ENCODE results near the gene MRPS27.

Gene MRPS27

DNA sequence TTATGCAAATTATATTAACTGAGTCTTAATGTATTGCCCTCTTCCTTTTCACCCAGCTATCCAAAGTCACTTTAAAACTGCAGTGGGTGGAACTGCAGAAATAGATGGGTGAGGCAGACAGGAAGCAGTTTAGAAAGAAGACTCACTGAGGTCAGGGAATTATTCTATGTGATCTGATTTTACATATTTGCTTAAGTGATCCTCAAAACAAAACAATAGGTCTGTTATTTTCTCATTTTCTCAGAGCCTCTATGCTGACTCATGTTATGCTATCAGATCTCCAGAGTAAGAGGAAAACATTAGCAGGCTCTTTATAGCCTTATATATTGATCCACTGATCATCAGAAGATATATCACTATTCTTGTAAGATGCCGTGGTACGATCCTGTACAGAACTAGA lies 63.5 kb downstream of the MRPS27 start:
- DNase-seq (ENCODE audit: low read depth in 2 of 2) = no peak

DNA sequence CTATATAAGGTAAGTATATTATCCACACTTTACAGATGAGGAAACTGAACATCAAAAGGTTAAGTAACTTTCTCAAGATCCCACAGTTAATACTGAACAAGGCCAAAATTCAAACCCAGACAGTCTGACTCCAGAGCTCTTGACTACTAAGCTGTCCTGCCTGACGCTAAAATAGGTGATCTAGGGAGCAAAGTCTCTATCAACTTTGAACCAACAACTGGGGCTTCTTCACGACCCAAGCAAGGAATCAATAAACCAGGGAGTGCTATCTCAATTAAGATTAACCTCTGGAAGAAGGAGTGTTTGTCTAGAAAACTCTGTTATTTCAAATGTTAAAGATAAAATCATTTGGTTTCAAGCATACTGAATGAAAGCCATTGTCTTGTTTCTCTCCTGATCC lies 64.4 kb downstream of the MRPS27 start:
- DNase-seq (ENCODE audit: low read depth in 2 of 2) = no peak

GRCh38 chr5:72255237-72255636 lies 64.8 kb downstream of the MRPS27 start:
- DNase-seq (ENCODE audit: low read depth in 2 of 2) = no peak

DNA sequence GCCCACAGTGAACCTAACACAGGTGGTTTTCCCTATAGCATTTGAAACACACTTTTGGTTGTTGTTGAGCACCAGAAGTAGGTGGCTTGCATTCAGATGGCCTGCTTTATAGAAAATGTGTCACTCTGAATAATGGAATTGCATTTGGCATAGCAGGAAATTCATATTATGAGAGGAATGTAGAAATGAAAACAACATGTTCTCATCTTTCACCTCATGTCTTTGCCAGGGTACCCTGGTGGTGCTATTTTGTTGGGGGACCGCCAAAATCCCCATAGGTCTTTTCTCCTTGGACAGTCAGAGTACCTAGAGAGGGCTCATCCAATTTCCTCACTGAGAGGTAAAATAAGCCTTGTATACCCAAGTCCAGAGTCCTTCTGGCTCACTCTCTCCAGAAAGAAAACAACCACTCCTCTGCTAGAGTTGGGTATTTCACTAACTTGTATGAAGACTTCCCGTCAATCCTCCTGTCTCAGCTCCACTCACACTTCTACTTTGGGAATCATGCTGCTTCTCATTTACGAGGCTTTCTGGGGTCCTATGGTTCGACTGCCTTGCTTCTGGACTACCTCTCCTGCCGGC lies 67.4 kb downstream of the MRPS27 start:
- no peak for DNase-seq (ENCODE audit: low read depth in 2 of 2)

DNA sequence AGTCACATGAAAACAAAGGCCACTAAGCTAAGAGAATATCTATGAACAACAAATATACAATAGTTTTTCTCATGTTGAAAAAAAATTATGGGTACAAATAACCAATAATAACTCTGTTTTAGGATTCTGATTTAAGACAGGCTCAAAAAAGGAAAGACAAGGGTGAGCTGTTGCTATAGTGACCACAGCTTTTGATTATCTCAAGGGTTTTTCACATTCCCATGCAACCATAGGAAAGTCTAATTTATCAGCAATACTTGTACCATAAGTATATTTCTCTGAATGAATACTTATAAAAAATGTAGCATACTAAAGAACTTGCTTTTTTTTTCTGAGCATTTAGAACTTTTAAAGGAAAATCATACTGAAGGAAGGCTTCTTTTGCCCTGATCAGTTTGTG lies 68.0 kb downstream of the MRPS27 start:
- no peak for DNase-seq (ENCODE audit: low read depth in 2 of 2)

DNA sequence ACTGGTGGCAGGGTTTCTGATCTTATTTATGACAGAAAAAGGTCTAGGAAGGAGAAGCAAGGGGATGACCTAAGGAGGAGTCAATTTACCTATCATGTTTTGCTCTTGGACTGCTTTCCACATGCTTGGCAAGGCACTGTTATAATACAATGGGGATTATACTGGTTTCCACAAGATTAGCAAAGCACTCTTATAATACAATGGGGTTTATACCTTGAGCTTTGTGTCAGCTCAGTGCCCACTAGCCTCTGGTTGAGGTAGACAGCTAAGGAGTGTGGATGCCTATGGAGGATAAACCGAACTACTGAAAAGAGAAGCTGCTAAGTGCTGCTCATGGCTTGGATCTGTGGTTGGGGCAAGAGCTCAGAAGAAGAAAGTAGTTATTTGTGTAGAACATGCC lies 68.7 kb downstream of the MRPS27 start:
- DNase-seq (ENCODE audit: low read depth in 2 of 2) = no peak

- no peak for DNase-seq (ENCODE audit: low read depth in 2 of 2)
Measured at GRCh38 chr5:72248410-72248981, 71.5 kb downstream of the MRPS27 start.

DNA sequence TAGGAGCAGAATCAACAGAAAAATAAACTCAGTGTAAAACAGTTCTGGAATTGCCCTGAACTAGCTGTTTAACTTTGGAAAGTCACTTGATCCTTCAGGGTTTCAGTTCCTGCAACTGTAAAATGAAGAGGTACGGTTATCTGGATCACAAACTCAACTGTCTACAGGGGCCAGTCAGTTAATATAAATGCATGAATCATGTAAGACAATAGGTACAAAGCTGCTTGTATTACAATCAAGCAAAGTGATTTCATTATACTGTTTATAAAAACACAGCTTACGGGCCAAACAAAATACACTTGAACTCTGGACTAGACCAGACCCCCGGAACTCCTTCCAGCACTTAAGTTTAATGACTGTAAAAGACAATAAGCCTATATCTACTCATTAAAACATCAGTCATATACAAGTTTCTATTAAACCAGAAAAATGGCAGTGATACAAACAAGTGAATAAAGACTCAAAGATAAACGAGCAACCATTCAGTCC lies 73.0 kb downstream of the MRPS27 start:
- DNase-seq (ENCODE audit: low read depth in 2 of 2) = no peak

GRCh38 chr5:72245951-72246532 lies 74.0 kb downstream of the MRPS27 start:
- no peak for DNase-seq (ENCODE audit: low read depth in 2 of 2)

DNA sequence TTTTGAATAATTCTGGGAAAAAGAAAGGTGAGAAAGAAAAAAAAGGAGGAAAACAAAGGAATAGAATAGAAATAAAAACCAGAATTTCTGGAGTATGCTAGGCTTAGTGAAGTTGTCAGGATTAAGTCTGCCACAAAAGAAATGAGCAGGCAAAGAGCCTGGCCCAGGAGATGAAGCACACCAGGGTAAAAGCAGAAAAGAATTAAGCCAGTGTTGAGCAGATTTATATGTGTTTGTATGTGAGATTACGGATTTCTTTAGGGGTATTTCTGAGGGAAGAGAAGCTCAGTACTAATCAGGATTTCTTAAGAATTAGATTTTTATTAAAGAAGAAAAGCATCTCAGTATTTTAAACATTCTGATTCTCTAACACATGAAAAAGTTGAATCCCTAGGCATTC lies 74.5 kb downstream of the MRPS27 start:
- DNase-seq (ENCODE audit: low read depth in 2 of 2) = no peak

- DNase-seq (ENCODE audit: low read depth in 2 of 2) = no peak
Measured at GRCh38 chr5:72244862-72245371, 75.1 kb downstream of the MRPS27 start.

- no peak for DNase-seq (ENCODE audit: low read depth in 2 of 2)
Measured at GRCh38 chr5:72243706-72244105, 76.3 kb downstream of the MRPS27 start.

- no peak for DNase-seq (ENCODE audit: low read depth in 2 of 2)
Measured at GRCh38 chr5:72242796-72243475, 77.1 kb downstream of the MRPS27 start.

- no peak for DNase-seq (ENCODE audit: low read depth in 2 of 2)
Measured at GRCh38 chr5:72241346-72242003, 78.6 kb downstream of the MRPS27 start.

DNA sequence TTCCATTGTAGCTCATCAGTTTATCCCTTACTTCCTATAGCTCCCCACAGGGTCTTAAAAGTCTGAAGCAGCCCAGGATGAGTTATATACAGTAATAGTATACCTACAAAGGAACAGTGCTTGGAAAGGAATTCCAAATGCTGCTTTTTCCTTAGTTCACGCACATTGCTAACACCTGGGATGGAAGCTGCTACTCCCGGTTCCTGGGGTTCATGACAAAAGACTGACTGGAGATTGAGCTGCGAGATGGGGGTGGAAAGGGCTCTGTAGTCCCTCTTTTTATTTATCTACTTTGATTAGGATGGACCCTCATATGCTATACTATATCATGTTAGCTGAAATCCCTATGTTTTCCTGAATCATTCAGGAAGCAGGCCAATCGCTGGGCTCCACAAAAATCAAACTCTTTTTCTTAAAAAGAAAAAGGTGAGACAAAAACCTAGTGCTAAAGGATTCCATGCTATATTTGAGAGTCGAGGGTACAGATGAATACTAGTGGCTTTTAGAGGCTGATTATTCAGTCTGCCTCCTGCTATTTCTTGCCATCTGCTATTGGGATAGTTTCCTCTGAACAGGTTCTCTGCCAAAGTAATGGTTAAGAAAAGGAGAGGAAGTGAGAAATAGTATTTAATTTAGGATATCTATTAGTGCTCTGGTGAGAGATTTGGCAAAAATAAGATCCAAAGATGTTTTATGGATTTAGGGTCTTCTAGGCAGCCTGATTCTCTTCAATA lies 81.2 kb downstream of the MRPS27 start:
- DNase-seq (ENCODE audit: low read depth in 2 of 2) = no peak

GRCh38 chr5:72237879-72238278 lies 82.2 kb downstream of the MRPS27 start:
- no peak for DNase-seq (ENCODE audit: low read depth in 2 of 2)

- no peak for DNase-seq (ENCODE audit: low read depth in 2 of 2)
Measured at GRCh38 chr5:72237415-72237814, 82.6 kb downstream of the MRPS27 start.

DNA sequence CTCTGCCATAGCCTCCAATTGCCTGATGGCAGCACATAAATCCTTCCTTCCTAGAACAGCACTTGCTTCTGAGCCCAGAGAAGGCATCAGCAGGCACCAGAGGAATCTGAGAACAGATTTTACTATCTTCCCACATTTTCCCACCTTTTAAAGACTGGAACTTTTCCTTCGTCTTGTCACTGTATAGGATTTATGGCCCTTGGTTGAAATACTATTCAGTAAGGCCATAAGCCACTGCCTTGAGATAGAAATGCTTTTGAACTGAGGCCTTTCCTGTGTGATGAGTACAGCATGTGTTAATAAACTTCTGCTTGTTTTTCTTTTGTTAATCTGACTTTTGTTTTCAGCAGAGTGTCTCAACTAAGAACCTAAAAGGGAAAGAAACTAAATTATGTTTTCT lies 84.3 kb downstream of the MRPS27 start:
- no peak for DNase-seq (ENCODE audit: low read depth in 2 of 2)

- no peak for DNase-seq (ENCODE audit: low read depth in 2 of 2)
Measured at GRCh38 chr5:72234868-72235267, 85.2 kb downstream of the MRPS27 start.

GRCh38 chr5:72234265-72234700 lies 85.8 kb downstream of the MRPS27 start:
- peak in 1 of 2 donors; percentile 10 for DNase-seq (ENCODE audit: low read depth in 2 of 2)

DNA sequence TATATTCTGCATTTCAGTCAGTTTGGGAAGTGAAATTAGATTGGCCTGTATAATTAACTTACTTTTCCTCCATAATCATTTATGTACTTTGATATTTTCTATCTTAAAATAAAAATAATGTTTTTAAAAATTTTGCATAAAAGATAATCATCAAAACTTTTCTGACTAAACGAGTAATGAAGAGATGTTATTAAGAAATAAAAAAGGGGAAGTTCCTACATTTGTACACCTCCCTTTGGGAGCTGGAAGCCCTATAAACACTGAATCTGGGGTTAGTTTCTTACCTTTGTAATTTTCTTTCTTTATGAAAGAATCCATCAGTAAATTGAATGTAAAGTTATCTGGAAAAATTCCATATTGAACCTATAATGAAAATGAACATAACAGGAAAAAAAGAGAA lies 86.2 kb downstream of the MRPS27 start:
- no peak for DNase-seq (ENCODE audit: low read depth in 2 of 2)

Data from stimulated activated CD4-positive, alpha-beta T cell treated with anti-CD3 and anti-CD28 coated beads, Interleukin-1b, Interleukin-23, amount 100 ng/mL, for 4 hours (primary cell).